H1 (cell line): ENCODE data around the gene PPP1R12C. TPM values are rescaled to one million over a fixed set of nuclear protein-coding genes. Genes with fewer than 3 reads are reported as not detected.
"Not testable (repeated sequence)": the region's sequence is repeated elsewhere in the genome, so short reads cannot be mapped to it uniquely, and the experiment has no call there.

Source experiments
- CTCF ChIA-PET: fragments of 300-600 bp; sonication (Branson Sonifier 250); formaldehyde crosslinking; loops from one replicate; lab custom pipeline; 2021; ENCODE audit not compliant: partially characterized antibody; lab: Charles Lee
- POLR2A ChIA-PET: fragments of 300-600 bp; sonication (Branson Sonifier 250); formaldehyde crosslinking; loops from one replicate; lab custom pipeline; 2021; ENCODE audit warnings: inconsistent platforms; ENCODE audit not compliant: partially characterized antibody; lab: Charles Lee
- DNase-seq, 2 experiments: peaks; one replicate each; pipeline versions ENCODE4 v3.0.0 to v3.0.0-alpha.2; 2010 to 2022; ENCODE audit warnings: low spot score in 2 of 2, low read depth in 1 of 2, mixed read lengths in 1 of 2
- FAIRE-seq: peaks from 2 replicates; lab custom pipeline; 2011; peaks lifted over from hg19 to GRCh38; lab: Jason Lieb, UNC
- H2AFZ ChIP-seq: 2 replicates; pipeline ENCODE4 v1.8.1; 2012; ENCODE audit warnings: low read length, inconsistent platforms
- H2AK5ac ChIP-seq: 2 replicates; pipeline ENCODE4 v1.6.1; 2013; ENCODE audit warnings: low read depth, low read length
- H2BK120ac ChIP-seq: replicated peaks from 2 replicates; pipeline ENCODE3; 2013; ENCODE audit warnings: low read depth, low read length, inconsistent platforms
- H2BK12ac ChIP-seq: 2 replicates; pipeline ENCODE4 v1.6.1; 2013; ENCODE audit warnings: low read depth, low read length
- H2BK15ac ChIP-seq: 2 replicates; pipeline ENCODE4 v1.6.1; 2013; ENCODE audit warnings: low read length
- H2BK20ac ChIP-seq: 2 replicates; pipeline ENCODE4 v1.6.1; 2013; ENCODE audit warnings: low read length
- H2BK5ac ChIP-seq: 2 replicates; pipeline ENCODE4 v1.6.1; 2013; ENCODE audit warnings: low read depth, low read length
- H3K14ac ChIP-seq: 2 replicates; pipeline ENCODE4 v1.6.1; 2013; ENCODE audit warnings: inconsistent platforms; ENCODE audit not compliant: insufficient read length
- H3K18ac ChIP-seq: 2 replicates; pipeline ENCODE4 v1.6.1; 2013; ENCODE audit warnings: low read length; ENCODE audit errors: extremely low read depth
- H3K23ac ChIP-seq: 2 replicates; pipeline ENCODE4 v1.6.1; 2013; ENCODE audit warnings: inconsistent platforms; ENCODE audit not compliant: insufficient read length
- H3K23me2 ChIP-seq: 2 replicates; pipeline ENCODE4 v1.6.1; 2013; ENCODE audit warnings: low read depth, low read length
- H3K27ac ChIP-seq: 2 replicates; pipeline ENCODE4 v1.6.1; 2011; ENCODE audit warnings: low read depth, low read length, inconsistent platforms
- H3K27me3 ChIP-seq, 4 experiments: replicated peaks in 1 of 4; 1 replicate in 1 of 4; 2 replicates in 3 of 4; pipeline versions ENCODE4 v1.6.1 to v1.8.1; 2011 to 2013; ENCODE audit warnings: low read length in 3 of 4, mild to moderate bottlenecking in 3 of 4, inconsistent platforms in 2 of 4, mixed read lengths in 2 of 4, moderate library complexity in 1 of 4; ENCODE audit not compliant: control insufficient read depth in 3 of 4, insufficient read depth in 3 of 4; ENCODE audit errors: extremely low read depth in 1 of 4
- H3K36me3 ChIP-seq, 4 experiments: 2 replicates each; pipeline versions ENCODE4 v1.6.1 to v1.8.1; 2011 to 2013; ENCODE audit warnings: mild to moderate bottlenecking in 4 of 4, low read length in 3 of 4, moderate library complexity in 2 of 4, control low read depth in 1 of 4, inconsistent platforms in 1 of 4; ENCODE audit not compliant: insufficient read depth in 4 of 4, control insufficient read depth in 2 of 4
- H3K4ac ChIP-seq: replicated peaks from 2 replicates; pipeline ENCODE3; 2013; ENCODE audit warnings: low read length, low read depth, mixed read lengths, inconsistent platforms; ENCODE audit not compliant: insufficient read length
- H3K4me1 ChIP-seq, 4 experiments: replicated peaks in 1 of 4; 1 replicate in 1 of 4; 2 replicates in 3 of 4; pipeline versions ENCODE4 v1.6.1 to v1.8.1; 2011 to 2013; ENCODE audit warnings: low read length in 3 of 4, inconsistent platforms in 2 of 4, mixed read lengths in 1 of 4; ENCODE audit not compliant: insufficient read depth in 4 of 4, control insufficient read depth in 3 of 4
- H3K4me2 ChIP-seq, 2 experiments: 2 replicates each; pipeline versions ENCODE4 v1.6.1 to v1.8.1; 2011 to 2013; ENCODE audit warnings: low read depth in 2 of 2, low read length in 2 of 2, control low read depth in 1 of 2, inconsistent platforms in 1 of 2, mild to moderate bottlenecking in 1 of 2; ENCODE audit not compliant: insufficient read depth in 1 of 2
- H3K4me3 ChIP-seq, 4 experiments: fragments of 200-600, 300-600 bp in 1 of 4; sonication (generic), shearing (Covaris generic), sonication (Bioruptor Twin) in 1 of 4; 2 replicates each; pipeline versions ENCODE4 v1.5.1 to v1.8.1; 2011 to 2016; ENCODE audit warnings: low read length in 4 of 4, low read depth in 3 of 4, control low read depth in 2 of 4, inconsistent platforms in 2 of 4, mild to moderate bottlenecking in 2 of 4, mixed read lengths in 1 of 4, moderate library complexity in 1 of 4; ENCODE audit not compliant: insufficient read depth in 2 of 4; ENCODE audit errors: extremely low read depth in 1 of 4
- H3K56ac ChIP-seq: replicated peaks from 2 replicates; pipeline ENCODE3; 2013; ENCODE audit warnings: low read depth, mild to moderate bottlenecking, mixed read lengths, low read length, inconsistent platforms; ENCODE audit not compliant: insufficient read length
- H3K79me1 ChIP-seq: 2 replicates; pipeline ENCODE4 v1.6.1; 2013; ENCODE audit warnings: low read depth, low read length, control low read depth
- H3K79me2 ChIP-seq, 2 experiments: 2 replicates each; pipeline versions ENCODE4 v1.6.1 to v1.8.1; 2012 to 2013; ENCODE audit warnings: low read length in 2 of 2, mild to moderate bottlenecking in 2 of 2, inconsistent platforms in 1 of 2; ENCODE audit not compliant: insufficient read depth in 2 of 2, control insufficient read depth in 1 of 2
- H3K9ac ChIP-seq, 4 experiments: replicated peaks in 1 of 4; 1 replicate in 1 of 4; 2 replicates in 3 of 4; pipeline versions ENCODE4 v1.6.1 to v1.8.1; 2011 to 2013; ENCODE audit warnings: low read depth in 3 of 4, low read length in 3 of 4, control low read depth in 2 of 4, mild to moderate bottlenecking in 2 of 4, moderate library complexity in 2 of 4, inconsistent platforms in 1 of 4; ENCODE audit errors: extremely low read depth in 1 of 4
- H3K9me3 ChIP-seq, 2 experiments: 2 replicates each; pipeline versions ENCODE4 v1.6.1 to v1.8.1; 2012 to 2013; ENCODE audit warnings: mild to moderate bottlenecking in 2 of 2, moderate library complexity in 2 of 2, control low read depth in 1 of 2, inconsistent platforms in 1 of 2, low read depth in 1 of 2, low read length in 1 of 2, mixed read lengths in 1 of 2; ENCODE audit not compliant: insufficient read depth in 2 of 2
- H4K20me1 ChIP-seq, 2 experiments: replicated peaks in 1 of 2; 2 replicates each; pipeline versions ENCODE3 to v1.8.1; 2011 to 2013; ENCODE audit warnings: inconsistent platforms in 2 of 2, low read length in 2 of 2, mild to moderate bottlenecking in 1 of 2; ENCODE audit not compliant: insufficient read depth in 2 of 2, control insufficient read depth in 1 of 2
- H4K5ac ChIP-seq: 2 replicates; pipeline ENCODE4 v1.6.1; 2013; ENCODE audit warnings: low read length, low read depth, mixed read lengths, inconsistent platforms; ENCODE audit not compliant: insufficient read length
- H4K8ac ChIP-seq: 2 replicates; pipeline ENCODE4 v1.8.0; 2013; ENCODE audit warnings: mild to moderate bottlenecking, moderate library complexity, low read length, inconsistent platforms; ENCODE audit not compliant: insufficient read depth; ENCODE audit errors: extremely low read depth
- H4K91ac ChIP-seq: replicated peaks from 2 replicates; pipeline ENCODE3; 2013; ENCODE audit warnings: low read length, mixed read lengths, inconsistent platforms; ENCODE audit not compliant: insufficient read length
- WGBS, 2 experiments: shearing (Covaris generic) in 1 of 2; methylation state at CpG; one replicate each; pipeline versions ENCODE4 v1.1.6 to v1.1.7; 2013 to 2015; ENCODE audit warnings: low lambda C conversion rate in 2 of 2, mixed read lengths in 2 of 2, inconsistent platforms in 1 of 2, low coverage in 1 of 2, missing lambda C conversion rate in 1 of 2; ENCODE audit not compliant: insufficient replicate concordance in 2 of 2, insufficient coverage in 1 of 2, insufficient read length in 1 of 2; ENCODE audit errors: extremely low coverage in 1 of 2, missing lambda C conversion rate in 1 of 2; 5-methylcytosine and 5-hydroxymethylcytosine counted together
- polyA plus RNA-seq, 7 experiments: library from polyadenylated mRNA; depleted of rRNA in 3 of 7; stranded (reverse) in 5 of 7; unstranded in 2 of 7; fragments of >200 nt in 5 of 7; fragments of 200-250 nt in 2 of 7; gene quantifications; 1 replicate in 5 of 7; 2 replicates in 1 of 7; 4 replicates in 1 of 7; pipeline versions ENCODE4 v1.2.1 to v1.2.3, GENCODE V29; 2011 to 2013; ENCODE audit warnings: missing spikeins in 2 of 7, mixed read lengths in 2 of 7
- total RNA-seq: library from RNA; stranded (reverse); fragmentation: NEBNext Ultra II Directional; extraction: Animal tissue kit (Norgen Biotek cat#: 25700); gene quantifications from 2 replicates; pipeline ENCODE4 v1.2.1, GENCODE V29; 2021

PPP1R12C gene
- total and polyA plus RNA-seq, 2 of the 8 experiments (the other 6 are each of a cell fraction or from before 2014, with no cell fraction given) = 31.7 to 71.5 TPM

DNA sequence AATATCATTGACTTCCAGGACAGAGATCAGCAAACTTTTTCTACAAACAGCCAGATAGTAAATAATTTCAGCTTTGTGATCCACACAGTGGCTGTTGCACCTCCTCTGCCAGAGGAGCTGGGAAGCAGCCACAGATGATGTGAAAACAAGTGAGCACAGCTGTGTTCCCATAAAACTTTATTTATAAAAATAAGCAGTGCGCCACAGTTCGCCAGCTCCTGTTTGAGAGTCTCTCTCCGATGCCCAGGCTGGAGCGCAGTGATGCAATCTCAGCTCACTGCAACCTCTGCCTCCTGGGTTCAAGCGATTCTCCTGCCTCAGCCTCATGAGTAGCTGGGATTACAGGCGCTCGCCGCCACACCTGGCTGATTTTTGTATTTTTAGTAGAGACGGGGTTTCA lies 51.9 kb downstream of the PPP1R12C start:
- DNase-seq, H3K27ac ChIP-seq, H3K14ac ChIP-seq, H2BK12ac ChIP-seq, H3K23me2 ChIP-seq, H2AK5ac ChIP-seq, H4K8ac ChIP-seq, H2BK120ac ChIP-seq, H3K56ac ChIP-seq, H3K79me1 ChIP-seq, H4K20me1 ChIP-seq, H3K18ac ChIP-seq, H2AFZ ChIP-seq, H2BK5ac ChIP-seq, H4K91ac ChIP-seq, H3K4ac ChIP-seq, H3K9me3 ChIP-seq, H3K36me3 ChIP-seq, H4K5ac ChIP-seq, H2BK15ac ChIP-seq, H3K79me2 ChIP-seq, H2BK20ac ChIP-seq, H3K4me3 ChIP-seq, H3K4me2 ChIP-seq, H3K23ac ChIP-seq, H3K9ac ChIP-seq, FAIRE-seq: not testable (repeated sequence)
- Histone ChIP-seq H3K27me3 (peaks cover 12 to 56% (median 41%) of the 10 kb centered on the region in 4 experiments), H3K4me1 (peaks cover 0 to 10% (median 3%) of the 10 kb centered on the region in 4 experiments; a peak in 5 of 7 replicates)
- whole genome bisulfite sequencing, 2 experiments = 78% methylated on average over 9 of the region's 9 CpGs; no CpG with 5 or more reads in 1 of the 2 experiments
- ChIA-PET CTCF (interaction anchor here (0.6 to 0.8 kb wide), 3 partner anchors 14 to 768 kb away, joined by 3 read pairs; no protein-coding TSS in a partner anchor), POLR2A (interaction anchor here (0.7 to 1.0 kb wide), 3 partner anchors 35 to 254 kb away, joined by 3 read pairs; no protein-coding TSS in a partner anchor)
